Mucosa of stomach (tissue), 1 donor: ENCODE results near the gene ZNF33B.
"Not testable (repeated sequence)": the region's sequence is repeated elsewhere in the genome, so short reads cannot be mapped to it uniquely, and the experiment has no call there.

Source experiments
- H3K27me3 ChIP-seq: one replicate; pipeline ENCODE4 v1.7.0; 2013; ENCODE audit warnings: mild to moderate bottlenecking, low read length; ENCODE audit not compliant: control insufficient read depth, insufficient read depth
- H3K36me3 ChIP-seq: one replicate; pipeline ENCODE4 v1.7.0; 2013; ENCODE audit warnings: low read length; ENCODE audit not compliant: control insufficient read depth, insufficient read depth
- H3K4me1 ChIP-seq: one replicate; pipeline ENCODE4 v1.7.0; 2013; ENCODE audit warnings: mild to moderate bottlenecking, low read length; ENCODE audit not compliant: control insufficient read depth, insufficient read depth
- H3K4me3 ChIP-seq: one replicate; pipeline ENCODE4 v1.7.0; 2013; ENCODE audit warnings: low read length
- H3K9ac ChIP-seq: one replicate; pipeline ENCODE4 v1.7.0; 2013; ENCODE audit warnings: mild to moderate bottlenecking, low read length, moderate library complexity
- H3K9me3 ChIP-seq: one replicate; pipeline ENCODE4 v1.7.0; 2013; ENCODE audit warnings: mild to moderate bottlenecking, low read length, moderate library complexity; ENCODE audit not compliant: control insufficient read depth
- donor health status: Pancreatic carcinoma.

The ZNF33B gene

GRCh38 chr10:42638055-42638820, at the start of gene ZNF33B:
Gene ZNF33B (minus strand): TSS chr10:42638570. CDS start chr10:42636928, 1,642 bp downstream.
- H3K4me1 ChIP-seq: peaks cover 16% of the 10 kb centered on the region

GRCh38 chr10:42684517-42684916, 46.1 kb upstream of the ZNF33B start:
- no peaks in the 10 kb centered on the region for H3K36me3 ChIP-seq
- H3K27me3 ChIP-seq: no peaks in the 10 kb centered on the region
- no peak overlapping the region for H3K4me3 ChIP-seq
- H3K9ac ChIP-seq: no peak overlapping the region
- H3K4me1 ChIP-seq: peaks cover 11% of the 10 kb centered on the region
- no peaks in the 10 kb centered on the region for H3K9me3 ChIP-seq

More at GRCh38 chr10:42638055-42638820, at the start of gene ZNF33B:
- Histone ChIP-seq H3K27me3 (no peaks in the 10 kb centered on the region), H3K9ac (peak within 1 kb of the TSS; percentile 96), H3K36me3 (no peaks in the 10 kb centered on the region), H3K9me3 (no peaks in the 10 kb centered on the region), H3K4me3 (peak within 1 kb of the TSS; percentile 91)

- Histone ChIP-seq H3K4me1 (no peaks in the 10 kb centered on the region), H3K27me3 (no peaks in the 10 kb centered on the region), H3K36me3 (no peaks in the 10 kb centered on the region), H3K9me3 (no peaks in the 10 kb centered on the region), H3K4me3 (no peak overlapping the region), H3K9ac (no peak overlapping the region)
Observed at GRCh38 chr10:42680267-42680666, 41.9 kb upstream of the ZNF33B start.

GRCh38 chr10:42665181-42665979, 27.0 kb upstream of the ZNF33B start:
- H3K4me1 ChIP-seq, H3K9ac ChIP-seq, H3K27me3 ChIP-seq, H3K9me3 ChIP-seq, H3K36me3 ChIP-seq, H3K4me3 ChIP-seq: not testable (repeated sequence)

- Histone ChIP-seq H3K27me3 (no peaks in the 10 kb centered on the region), H3K9ac (no peak overlapping the region), H3K36me3 (no peaks in the 10 kb centered on the region), H3K4me3 (no peak overlapping the region), H3K4me1 (peaks cover 26% of the 10 kb centered on the region), H3K9me3 (no peaks in the 10 kb centered on the region)
Observed at GRCh38 chr10:42654419-42654818, 16.0 kb upstream of the ZNF33B start.

DNA sequence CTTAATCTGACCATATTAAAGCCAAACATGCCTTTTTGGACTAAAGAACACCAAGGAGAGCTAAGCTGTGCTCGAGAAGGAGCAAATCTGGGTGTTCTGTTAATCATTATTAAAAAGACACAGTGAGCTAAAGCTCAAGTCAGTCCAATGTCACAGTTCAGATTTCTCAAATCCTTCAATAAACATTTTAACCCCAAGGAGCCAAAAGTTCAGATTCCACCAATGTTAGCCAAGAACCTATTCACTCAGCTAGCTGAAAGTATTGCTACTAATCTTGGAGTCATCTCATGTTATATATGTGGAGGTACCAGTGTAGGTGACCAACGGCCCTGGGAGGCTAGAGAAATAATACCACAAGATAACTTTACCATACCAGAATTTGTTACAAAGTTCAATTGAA, 14.5 kb upstream of the ZNF33B start:
- no peak overlapping the region for H3K4me3 ChIP-seq
- no peaks in the 10 kb centered on the region for H3K9me3 ChIP-seq
- H3K9ac ChIP-seq: no peak overlapping the region
- H3K27me3 ChIP-seq: no peaks in the 10 kb centered on the region
- no peaks in the 10 kb centered on the region for H3K36me3 ChIP-seq
- H3K4me1 ChIP-seq: peaks cover 26% of the 10 kb centered on the region

DNA sequence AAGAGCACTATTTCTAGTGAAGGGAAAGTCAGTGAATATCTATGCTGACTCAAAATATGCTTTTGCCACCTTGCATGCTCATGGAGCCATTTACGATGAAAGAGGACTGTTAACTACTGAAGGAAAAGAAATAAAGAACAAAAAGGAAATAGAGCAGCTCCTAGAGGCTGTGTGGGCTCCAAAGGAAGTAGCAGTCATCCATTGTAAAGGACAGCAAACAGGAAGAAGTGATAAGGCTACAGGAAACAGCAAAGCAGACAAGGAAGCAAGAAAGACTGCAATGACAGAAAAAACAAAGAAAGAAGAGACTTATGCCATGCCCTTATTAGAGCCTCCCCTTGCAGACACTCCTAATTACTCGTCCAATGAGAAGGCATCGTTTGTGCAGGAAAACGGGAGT, 12.0 kb upstream of the ZNF33B start:
- Histone ChIP-seq H3K27me3 (no peaks in the 10 kb centered on the region), H3K4me3 (no peak overlapping the region), H3K4me1 (peaks cover 46% of the 10 kb centered on the region), H3K9ac (no peak overlapping the region), H3K36me3 (no peaks in the 10 kb centered on the region), H3K9me3 (no peaks in the 10 kb centered on the region)

DNA sequence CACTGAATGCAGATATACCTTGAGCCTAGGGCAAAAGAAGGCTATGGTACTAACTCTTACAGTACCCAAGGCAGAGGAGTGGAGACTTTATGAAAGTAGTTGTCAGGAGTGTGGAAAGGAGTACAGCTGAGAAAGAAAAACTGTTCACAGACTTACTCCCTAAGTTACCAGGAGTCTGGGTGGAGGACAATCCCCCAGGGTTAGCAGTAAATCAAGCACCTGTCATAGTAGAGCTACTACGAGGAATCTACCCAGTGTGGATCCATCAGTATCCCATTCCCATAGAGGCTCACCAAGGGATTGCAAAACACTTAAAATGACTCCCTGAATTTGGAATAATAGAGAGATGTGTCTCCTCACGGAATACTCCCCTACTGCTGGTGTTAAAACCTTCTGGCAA, 10.1 kb upstream of the ZNF33B start:
- no peaks in the 10 kb centered on the region for H3K9me3 ChIP-seq
- H3K27me3 ChIP-seq: no peaks in the 10 kb centered on the region
- no peak overlapping the region for H3K9ac ChIP-seq

DNA sequence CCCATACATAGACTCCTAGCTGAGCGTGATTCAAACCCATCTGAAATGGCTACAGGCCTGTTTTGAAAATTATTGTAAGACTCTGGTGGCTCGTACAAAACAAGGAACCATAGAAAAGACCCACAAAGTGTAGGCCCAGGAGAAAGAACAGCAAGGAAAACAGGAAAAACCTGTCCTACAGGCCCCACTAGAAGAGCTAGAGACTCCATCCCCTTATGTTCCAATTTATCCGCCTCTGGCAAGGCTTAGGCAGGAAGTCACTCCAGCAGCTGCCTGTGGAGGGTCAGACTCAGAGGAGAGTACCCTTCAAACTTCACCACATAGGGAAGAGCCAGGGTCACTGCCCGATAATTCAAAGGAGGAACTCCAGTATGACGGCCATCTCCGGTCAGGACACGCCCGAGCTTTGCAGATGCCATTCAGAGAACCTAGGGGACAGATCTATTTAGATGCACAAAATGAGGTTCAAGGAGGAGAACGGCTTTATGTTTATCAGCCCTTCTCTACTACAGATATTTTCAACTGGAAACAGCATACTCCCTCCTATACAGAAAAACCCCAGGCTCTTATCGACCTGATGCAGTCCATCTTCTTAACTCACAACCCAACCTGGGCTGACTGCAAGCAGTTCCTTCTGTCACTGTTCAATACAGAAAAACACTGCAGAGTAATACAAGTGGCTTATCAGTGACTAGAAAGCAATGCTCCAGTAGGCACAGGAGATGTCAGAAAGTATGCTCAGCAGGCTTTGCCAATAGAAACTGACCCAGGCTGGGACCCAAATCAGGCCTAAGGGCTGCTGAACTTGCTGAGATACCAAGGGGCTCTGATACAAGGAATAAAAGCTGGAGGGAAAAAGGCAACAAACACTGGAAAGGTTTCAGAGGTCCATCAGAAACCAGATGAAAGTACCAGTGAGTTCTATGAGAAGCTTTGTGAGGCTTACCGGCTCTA, 8.6 kb upstream of the ZNF33B start:
- H3K9ac ChIP-seq: no peak overlapping the region
- H3K36me3 ChIP-seq: no peaks in the 10 kb centered on the region

More for the DNA sequence above, 10.1 kb upstream of the ZNF33B start:
- no peak overlapping the region for H3K4me3 ChIP-seq
- peaks cover 47% of the 10 kb centered on the region for H3K4me1 ChIP-seq
- no peaks in the 10 kb centered on the region for H3K36me3 ChIP-seq

GRCh38 chr10:42646214-42646613, 7.8 kb upstream of the ZNF33B start:
- H3K27me3 ChIP-seq: no peaks in the 10 kb centered on the region
- H3K9ac ChIP-seq: no peak overlapping the region
- no peaks in the 10 kb centered on the region for H3K9me3 ChIP-seq
- no peaks in the 10 kb centered on the region for H3K36me3 ChIP-seq
- H3K4me1 ChIP-seq: peaks cover 37% of the 10 kb centered on the region
- H3K4me3 ChIP-seq: peak overlapping the region; percentile 1

More for the DNA sequence above, 8.6 kb upstream of the ZNF33B start:
- peaks cover 34% of the 10 kb centered on the region for H3K4me1 ChIP-seq
- peak overlapping the region; percentile 1 for H3K4me3 ChIP-seq
- no peaks in the 10 kb centered on the region for H3K27me3 ChIP-seq
- no peaks in the 10 kb centered on the region for H3K9me3 ChIP-seq

DNA sequence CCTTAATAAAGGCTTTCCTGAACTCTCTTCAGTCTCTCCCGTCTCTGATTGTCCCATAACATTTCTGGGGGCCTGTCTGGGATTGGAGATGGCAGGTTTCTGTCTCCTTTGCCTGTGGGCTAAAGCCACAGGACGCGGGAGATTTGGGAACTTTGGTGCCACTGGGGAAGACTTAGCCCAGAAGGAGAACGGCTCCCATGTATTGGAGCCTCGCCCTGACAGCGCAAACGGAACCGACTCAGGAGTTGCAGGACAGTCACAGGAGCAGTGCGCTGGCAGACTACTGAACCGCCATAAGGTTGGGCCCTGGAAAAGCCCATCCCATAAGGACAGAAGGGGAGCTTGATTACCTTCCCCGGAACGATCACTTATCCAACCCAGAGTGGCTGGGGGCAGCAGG, 7.1 kb upstream of the ZNF33B start:
- no peak overlapping the region for H3K4me3 ChIP-seq
- H3K9me3 ChIP-seq: no peaks in the 10 kb centered on the region
- no peaks in the 10 kb centered on the region for H3K27me3 ChIP-seq
- H3K9ac ChIP-seq: no peak overlapping the region
- peaks cover 39% of the 10 kb centered on the region for H3K4me1 ChIP-seq
- H3K36me3 ChIP-seq: no peaks in the 10 kb centered on the region
